Mesenteric fat pad (tissue), 1 donor: Measurements from ENCODE around the gene COL3A1. TPM values are rescaled to one million over a fixed set of nuclear protein-coding genes. Genes with fewer than 3 reads are reported as not detected.

ENCODE experiments used
- DNase-seq: peaks from one replicate; pipeline ENCODE4 v3.0.0-alpha.2; 2020; ENCODE audit warnings: low spot score
- long read RNA-seq: library from polyadenylated mRNA; unstranded; transcript quantifications from one replicate; pipeline ENCODE4 v2.0.0, GENCODE V29; 2020
- total RNA-seq: library from RNA; stranded (reverse); fragmentation: NEBNext Ultra II Directional; extraction: Animal tissue kit (Norgen Biotek cat#: 25700); gene quantifications from one replicate; pipeline ENCODE4 v1.2.1, GENCODE V29; 2021
- donor health status: DM: yes; HTN: yes; CAD: no.

Gene COL3A1
- 351 TPM for total RNA-seq
- long read RNA-seq, full-length matches to known transcripts: 10 of 216 reads
- long read RNA-seq, partial matches to known transcripts: 198 of 216 reads
- long read RNA-seq, other reads (novel, unspliced or antisense): 8 of 216 reads

DNA sequence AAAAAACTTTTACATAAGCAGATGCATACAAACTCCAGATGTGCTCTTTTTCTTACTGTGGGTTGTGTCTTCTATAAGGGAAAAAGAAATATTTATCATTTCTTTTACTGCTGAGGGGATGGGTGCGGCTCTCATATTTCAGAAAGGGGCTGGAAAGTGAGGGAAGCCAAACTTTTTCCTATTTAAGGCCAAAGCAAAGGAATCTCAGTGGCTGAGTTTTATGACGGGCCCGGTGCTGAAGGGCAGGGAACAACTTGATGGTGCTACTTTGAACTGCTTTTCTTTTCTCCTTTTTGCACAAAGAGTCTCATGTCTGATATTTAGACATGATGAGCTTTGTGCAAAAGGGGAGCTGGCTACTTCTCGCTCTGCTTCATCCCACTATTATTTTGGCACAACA, at the start of gene COL3A1:
Gene COL3A1, plus strand, starts transcription at position 210 of the 400 bp plus-strand sequence. Its CDS starts 117 bp downstream, at position 327.
- DNase-seq: no peak

DNA sequence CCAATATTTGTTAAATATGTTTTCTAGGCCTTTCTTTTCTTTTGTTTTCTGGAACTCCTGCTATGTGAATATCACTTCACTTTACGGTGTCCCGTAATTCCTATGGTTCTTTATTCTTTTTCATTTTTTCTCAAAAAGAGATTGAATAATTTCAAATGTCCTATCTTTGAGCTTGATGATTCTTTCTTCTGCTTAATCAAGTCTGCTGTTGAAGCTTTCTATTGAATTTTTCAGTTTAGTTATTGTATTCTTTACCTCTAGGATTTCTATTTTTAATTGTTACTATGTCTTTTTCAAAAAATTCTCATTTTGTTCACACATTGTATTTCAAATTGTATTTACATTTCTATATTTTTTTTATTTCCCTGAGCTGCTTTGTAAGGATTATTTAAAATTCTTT, 45.5 kb upstream of the COL3A1 start:
- no peak for DNase-seq

DNA sequence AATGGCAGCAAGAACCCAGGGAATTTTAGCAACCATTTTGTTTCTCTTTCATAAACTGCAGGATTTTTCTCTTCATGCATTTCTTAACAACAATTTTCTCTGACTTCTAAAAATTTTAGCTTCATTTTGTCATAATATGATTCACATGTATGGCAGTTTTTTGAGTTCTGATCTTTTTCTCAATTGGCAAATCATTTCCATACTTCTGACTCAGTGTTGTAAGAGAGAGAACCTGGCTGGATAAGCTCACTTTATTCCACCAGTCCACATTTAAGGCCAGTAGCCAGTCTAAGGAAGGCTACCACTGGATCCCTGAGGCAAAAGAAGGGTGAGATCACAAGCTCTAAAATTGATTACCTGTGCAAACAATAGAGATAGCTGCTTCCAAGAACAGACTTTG, 42.8 kb upstream of the COL3A1 start:
- DNase-seq: no peak

DNA sequence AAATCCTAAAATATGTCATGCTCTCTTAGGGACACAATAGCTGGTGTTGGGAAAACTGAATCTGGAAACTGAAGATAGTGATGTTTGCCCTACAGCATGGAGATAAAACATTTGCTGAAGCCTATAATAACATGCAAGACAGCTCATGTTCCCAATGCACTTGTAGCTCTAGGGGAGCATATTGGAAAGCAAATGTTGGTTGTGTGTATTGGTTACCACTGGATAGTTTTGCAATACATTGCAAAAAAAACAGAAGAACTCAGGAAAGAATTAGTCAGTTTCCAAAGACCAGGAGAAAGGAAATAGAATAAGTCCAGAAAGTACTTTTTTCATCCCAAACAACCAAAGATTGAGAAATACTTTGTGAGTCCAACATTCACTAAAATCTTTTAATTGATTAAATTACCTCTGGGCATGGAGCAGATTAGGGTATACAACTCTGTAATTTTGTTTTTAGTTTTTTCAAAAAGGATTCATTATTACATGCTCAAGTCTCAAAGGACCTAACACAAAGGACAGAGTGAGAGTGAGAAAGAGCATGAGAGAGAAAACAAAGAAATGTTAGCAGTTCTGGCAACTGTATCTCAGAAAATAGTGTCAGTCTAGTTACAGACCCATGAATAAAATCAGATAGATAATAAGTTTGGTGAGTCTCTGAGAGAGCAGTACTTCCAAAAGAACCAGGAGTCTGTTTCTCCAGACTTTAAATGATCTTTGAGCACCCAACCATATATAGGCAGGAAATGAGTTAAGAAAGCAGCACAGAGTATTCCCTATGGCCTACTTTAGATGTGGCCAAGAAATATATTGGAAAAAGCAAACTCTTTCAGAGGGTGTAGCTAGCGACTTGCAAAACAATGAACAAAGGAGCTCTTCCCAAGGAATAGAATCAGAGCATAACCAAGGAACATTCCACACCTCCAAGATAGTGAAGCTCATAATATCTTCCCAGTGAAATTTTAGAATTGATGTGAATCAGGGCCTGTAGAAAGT, 36.6 kb upstream of the COL3A1 start:
- DNase-seq: no peak

DNA sequence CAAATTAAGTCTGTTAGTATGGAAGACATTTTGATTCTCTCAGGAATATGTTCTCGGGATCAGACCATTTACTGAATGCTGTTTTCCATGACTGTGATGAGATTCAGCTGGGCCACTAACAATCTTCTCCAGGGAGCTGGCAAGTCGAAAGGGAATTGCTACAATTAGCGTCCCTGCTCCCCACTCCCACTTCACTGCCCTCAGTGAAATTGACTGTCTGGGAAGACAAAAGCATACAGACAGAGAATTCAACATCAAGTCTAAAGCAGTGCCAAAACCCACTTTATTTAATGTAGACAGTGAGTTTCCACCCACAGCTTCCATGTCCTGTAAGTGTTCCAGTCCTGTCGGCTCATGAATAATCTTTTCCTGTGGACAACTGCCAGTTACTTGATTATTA, 34.0 kb upstream of the COL3A1 start:
- DNase-seq: no peak

DNA sequence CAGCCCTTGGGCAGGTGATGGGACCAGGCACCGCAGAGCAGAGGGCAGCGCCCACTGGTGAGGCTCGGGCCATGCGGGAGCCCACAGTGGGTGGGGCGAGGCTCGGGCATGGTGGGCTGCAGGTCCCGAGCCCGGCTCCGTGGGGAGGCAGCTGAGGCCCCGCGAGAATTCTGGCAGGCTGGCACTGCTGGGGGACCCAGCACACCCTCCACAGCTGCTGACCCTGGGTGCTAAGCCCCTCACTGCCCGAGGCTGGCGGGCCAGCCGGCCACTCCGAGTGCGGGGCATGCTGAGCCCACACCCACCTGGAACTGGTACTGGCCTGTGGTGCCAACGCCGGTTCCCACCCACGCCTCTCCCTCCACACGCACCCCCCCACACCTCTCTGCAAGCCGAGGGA, 29.7 kb upstream of the COL3A1 start:
- no peak for DNase-seq

DNA sequence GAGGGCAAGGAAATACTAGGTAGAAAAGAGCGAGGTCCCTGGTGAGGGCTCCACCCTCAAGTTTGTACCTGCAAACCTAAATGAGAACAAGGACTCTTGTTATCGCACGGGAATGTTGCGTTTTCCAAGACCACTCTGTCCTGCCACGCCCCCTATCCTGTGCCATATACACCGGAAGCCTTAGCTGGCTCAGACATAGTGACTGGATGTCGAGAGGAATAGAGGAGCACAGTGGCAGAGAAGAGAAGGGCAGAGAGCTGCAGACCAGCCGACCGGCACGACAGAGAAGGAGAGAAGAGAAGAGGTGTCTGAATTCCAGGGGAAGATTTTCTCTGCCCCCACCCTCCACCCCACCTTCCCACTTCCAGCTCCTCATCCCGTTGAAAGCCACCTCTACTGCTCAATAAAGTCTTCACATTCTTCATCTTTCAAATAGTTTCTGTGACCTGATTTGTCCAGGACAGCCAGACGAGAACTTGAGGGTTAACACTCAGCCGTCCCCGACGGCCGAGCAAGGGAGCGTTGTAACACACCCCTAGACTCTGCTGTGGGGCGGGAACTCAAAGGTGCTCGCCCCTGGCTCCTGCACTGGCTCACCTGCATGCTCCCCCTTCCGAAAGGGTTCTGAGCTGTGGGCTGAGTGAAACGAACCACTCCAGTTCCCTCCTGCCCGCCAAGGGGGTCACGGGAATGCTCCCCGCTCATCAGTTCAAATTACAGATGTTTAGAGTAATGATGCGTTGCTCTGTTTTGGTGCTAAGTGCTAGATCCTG, 24.9 kb upstream of the COL3A1 start:
- DNase-seq: no peak

DNA sequence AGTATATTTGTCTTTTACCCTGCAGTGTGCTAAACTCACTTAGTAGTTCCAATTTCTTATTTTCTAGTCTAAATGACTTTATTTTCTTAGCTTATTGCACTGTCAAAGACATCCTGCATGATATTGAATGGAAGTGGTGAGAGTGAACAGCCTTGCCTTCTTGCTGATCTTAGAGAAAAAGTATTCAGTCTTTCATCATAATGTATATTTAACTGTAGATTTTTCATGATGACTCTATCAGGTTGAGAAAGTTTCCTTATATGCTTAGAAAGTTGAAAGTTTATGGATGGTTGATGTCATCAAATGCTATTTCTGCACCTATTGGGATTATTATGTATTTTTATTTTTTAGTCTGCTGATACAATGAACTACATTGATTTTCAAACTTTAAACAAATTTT, 21.3 kb upstream of the COL3A1 start:
- no peak for DNase-seq

DNA sequence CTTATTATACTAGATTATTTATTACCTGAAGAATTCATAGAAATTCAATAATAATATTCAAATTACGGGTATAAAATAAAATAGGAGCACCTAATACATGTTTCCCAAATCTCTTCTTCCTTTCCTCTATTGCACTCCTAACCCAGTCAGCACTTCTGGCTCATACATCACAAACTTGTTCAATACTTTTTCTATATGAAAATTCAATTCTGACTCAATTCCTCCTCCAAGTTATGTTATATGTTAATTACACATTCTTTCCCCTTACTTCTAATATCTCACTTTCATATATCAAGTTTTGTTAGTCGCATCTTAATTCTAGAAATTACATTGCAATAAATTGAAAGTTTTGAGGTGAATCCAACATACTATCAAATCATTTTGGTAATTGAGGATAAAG, 17.9 kb upstream of the COL3A1 start:
- DNase-seq: no peak

DNA sequence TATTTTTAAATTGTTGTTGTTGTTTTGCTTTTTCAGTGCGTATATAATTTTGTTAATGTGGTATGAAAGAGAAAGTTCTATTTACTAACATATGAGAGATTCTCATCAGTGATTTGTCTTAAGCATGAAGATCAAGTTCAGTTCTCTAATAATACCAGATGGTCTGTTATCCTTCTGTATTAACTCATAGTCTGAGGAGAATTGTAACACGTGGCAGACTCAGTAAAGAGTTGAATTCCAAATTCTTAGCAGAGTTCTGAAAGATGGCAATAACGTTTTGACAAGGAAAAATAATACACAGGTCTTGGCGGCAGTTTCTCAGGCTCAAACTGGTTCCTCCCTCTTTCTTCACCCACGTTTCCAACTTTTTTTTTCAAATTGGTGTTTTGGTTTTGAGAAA, 17.2 kb upstream of the COL3A1 start:
- no peak for DNase-seq

DNA sequence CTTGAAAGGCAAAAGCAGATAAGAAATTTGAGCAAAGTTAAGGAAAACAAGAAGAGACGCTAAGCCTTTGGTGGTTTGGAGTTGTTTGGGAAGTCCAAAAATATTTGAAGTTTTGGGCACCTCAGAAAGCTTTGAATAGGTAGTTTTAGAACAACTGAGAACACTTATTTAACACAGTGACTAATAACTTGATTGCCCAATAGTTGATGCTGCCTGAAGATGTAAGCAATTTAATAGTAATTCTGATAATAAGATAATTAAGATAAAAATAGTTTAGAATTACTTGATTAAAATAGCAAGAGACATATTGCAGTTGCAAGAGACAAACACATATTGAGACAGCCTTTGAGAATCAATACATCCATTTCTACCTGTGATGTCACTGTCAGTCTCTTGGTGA, 16.5 kb upstream of the COL3A1 start:
- DNase-seq: no peak

DNA sequence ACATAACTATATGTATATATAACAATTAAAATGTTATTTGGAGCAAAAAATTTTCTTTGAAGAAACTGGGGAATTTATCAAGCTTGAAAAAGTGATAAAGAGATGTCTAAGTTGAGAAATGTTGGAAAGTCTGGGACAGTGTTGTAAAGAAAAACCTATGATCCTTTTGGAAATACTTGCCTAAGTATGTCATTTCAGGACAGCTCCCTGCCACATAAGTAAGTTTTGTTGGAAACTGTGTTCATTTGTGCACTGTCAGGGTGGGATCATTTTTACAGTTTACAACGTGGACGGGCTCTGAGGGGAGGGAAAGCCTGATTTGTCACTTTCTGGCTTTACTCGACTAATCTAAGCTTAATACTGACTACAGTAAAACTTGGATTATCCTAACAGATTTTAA, 10.4 kb upstream of the COL3A1 start:
- DNase-seq: no peak

DNA sequence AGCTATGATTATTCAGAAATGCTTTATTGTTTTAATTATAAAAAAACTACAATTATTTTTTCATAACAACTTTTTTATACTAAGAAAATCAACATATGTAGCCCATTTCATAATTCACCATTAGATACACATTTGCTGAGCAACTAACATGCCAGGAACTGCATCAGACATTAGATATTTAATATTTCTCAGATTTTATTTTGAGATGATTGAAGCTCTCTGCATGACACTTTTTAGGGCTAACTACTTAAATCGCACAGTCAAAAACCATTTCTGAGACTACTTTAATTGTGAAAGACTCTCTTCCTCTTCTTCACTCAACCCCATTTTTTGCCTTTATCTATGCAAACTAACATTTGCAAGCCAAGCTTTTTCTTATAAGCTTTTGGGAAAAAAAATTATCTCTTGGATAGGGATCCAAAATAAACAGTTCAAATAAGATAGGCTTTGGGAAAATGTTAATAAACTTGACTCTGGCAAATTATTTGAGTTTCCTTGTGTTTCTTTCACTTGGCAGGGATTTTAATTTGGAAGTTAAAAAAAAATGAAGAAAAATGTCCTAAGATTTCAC, 9.1 kb upstream of the COL3A1 start:
- DNase-seq: no peak

DNA sequence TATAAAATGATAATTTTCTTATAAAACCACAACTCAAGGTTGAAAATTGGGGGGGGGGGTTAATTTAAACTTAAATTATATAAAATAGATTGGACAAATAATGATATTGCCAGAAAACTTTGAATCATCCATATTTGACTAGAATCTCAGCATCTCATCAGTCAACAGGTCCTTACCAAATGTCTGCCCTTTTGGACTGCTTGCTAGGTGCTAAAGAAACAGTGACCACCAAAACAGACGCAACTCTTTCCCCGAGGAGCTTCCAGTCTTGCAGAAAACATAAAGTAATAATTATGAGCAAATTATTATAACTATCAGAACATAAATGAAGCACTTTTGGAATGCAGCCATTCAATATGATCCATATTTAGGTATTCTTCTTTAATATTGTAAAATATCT, 8.6 kb upstream of the COL3A1 start:
- no peak for DNase-seq

DNA sequence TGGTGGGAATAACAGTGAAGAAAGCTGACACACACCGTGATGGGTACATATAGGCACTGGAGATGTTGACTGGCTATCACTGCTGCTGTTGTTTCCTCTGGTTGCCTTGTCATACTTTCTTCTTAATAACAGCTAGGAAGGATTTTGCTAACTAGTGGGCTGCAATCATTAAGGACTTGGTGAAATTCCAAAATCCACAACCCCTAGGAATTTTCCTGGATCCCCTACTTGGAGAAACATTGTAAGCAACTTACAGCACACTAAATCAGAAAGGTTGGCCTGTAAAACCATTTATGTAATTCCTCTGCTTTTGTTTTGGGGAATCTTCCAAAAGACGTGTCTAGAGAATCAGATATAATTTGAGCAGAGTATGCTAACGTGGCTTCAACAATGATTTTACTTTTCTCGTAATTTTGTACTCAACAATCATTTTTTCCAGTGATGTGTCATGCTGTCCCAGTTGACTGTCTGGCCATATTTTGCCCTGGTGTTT, 8.0 kb upstream of the COL3A1 start:
- DNase-seq: no peak

DNA sequence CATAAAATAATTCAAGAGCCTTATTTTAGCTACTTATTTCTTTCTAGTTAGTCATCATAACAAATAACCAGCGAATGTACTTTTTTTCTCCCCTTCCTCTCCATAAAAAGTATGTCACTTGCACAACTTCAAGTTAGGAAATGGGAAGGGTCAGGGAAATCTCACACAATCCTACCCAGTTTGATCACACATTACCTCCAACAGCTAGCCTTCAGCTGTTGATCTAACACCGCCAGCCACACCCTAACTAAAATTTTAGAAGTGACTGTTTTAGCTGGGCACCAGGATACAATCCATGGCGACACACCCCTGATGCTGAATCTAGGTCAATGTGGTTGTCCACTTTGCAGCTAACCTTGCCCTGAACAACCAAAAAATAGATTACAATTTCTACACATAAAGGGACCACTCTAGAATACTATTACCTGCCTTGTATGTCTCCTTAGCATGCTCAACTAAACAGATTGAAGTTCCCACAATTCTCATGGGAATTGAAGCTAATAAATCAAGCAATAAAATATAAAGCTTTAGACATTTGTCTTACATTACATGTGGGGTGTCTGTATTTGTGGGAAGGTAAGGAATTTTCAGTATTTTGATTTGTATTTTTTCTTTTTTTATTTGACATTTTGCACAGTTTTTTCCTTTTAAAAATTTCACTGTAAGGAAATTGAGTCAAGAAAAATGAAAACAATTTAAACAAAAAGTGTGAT, 7.3 kb upstream of the COL3A1 start:
- no peak for DNase-seq

DNA sequence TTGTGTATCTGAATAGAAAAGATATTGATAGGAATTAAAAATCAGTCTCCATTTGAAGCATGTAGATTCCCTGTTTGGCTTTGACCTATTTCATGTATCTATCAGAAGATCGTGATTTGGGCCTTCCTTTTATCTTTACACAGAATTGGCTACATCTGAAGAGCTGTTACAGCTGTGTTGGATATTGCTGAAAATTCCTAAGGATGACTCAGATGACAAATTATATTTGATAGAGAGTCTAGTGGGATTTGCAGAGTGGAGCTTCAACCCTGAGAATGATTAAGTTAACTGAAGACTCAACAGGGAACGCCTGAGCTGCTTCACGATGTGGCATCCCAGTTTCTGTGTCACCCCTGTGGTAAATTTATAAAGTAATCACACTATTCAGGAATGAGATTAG, 4.9 kb upstream of the COL3A1 start:
- no peak for DNase-seq

DNA sequence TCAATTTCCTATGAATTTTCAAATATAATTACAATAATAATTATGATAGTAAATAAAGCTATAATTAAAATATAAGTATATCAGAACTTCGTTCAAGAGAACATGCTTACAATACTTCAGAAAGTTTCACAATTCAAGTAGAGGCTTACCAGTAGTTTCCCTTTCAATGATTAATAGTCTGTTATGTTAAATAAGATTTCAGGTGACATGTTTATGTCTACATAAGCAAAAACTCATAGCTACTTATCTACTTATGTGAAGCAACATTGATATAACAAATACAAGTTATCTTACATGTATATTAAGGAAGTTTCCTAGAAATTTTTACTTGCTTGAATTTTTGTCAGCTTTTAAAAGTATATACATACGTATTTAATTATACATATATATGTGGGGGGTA, 4.5 kb upstream of the COL3A1 start:
- no peak for DNase-seq

DNA sequence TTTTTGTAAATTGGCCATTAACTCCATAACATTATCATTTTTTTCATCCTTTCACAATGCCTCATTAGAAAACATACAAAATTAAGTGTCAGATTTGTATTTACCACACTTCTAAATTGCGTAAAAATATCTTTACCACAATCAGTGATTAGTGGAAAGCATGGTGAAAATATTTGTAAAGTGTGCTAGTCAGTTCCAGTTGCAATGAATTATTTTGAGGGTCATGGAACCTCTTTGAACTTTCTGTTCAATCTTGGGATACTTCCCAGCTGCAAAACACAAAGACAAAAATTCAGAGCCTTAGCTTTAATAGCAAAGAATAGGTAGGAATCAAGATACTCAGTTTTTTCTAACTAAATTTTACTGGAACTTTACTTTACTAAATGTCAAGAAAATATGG, 4.0 kb upstream of the COL3A1 start:
- no peak for DNase-seq

DNA sequence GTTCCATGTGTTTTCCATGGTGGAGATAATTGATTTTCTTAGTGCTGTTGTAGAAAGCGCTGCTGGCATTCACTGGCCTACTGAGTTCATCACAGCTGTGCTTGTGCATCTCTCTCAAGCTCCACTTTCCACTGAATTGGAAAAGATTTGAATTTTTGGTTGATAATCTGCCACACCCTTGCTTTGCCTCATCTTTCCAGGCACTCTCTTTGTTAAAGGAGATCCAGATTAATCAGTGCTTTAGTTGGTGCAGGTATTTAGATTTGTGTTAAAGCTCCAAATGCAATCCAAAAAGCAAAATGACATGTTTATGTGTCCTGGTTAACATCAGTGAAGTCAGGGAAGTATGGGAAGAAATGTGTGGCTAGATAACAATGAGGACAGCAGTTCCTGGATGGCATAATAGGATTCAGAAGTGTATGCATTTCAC, 2.7 kb upstream of the COL3A1 start:
- no peak for DNase-seq

DNA sequence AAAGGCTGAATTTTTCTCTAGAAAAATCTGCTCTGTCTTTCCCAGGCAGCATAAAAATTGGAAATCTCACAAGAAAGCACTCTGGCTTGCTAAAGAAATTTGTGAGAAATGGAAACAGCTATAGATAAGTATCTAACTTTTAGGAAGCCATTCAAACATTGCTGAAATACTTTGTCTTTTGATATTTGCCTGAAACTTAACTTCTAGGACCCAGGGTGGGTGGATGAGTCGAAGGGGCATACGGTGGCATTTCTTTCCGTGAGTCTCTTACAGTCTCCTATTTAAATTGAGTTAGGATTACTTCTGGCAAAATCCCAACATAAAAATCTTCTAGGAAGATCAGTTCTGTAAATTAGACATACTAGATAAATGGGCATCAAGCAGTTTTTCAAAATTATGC, 532 bp upstream of the COL3A1 start:
- no peak for DNase-seq
